Caco-2 (cell line): ENCODE measurements around the gene FIGNL1. TPM values are rescaled to one million over a fixed set of nuclear protein-coding genes. Genes with fewer than 3 reads are reported as not detected.
A peak's percentile ranks its signal among the peaks of the same experiment; 100 is the strongest.

ENCODE experiments used
- BruUV-seq: library from RNA; stranded (reverse); fragments of 400-500 nt; replicated peaks from 2 replicates; lab custom pipeline; 2021; lab: Mats Ljungman, UMichigan
- CTCF ChIA-PET: fragments of 300-600 bp; sonication (Branson Sonifier 250); formaldehyde crosslinking; loops from one replicate; lab custom pipeline; 2022; ENCODE audit warnings: antibody characterized with exemption; lab: Charles Lee
- POLR2A ChIA-PET: fragments of 300-600 bp; sonication (Branson Sonifier 250); formaldehyde crosslinking; loops from one replicate; lab custom pipeline; 2022; ENCODE audit warnings: antibody characterized with exemption; lab: Charles Lee
- DNase-seq, 2 experiments: peaks; one replicate each; pipeline versions ENCODE4 v3.0.0 to v3.0.0-alpha.2; 2020 to 2022
- H3K27me3 ChIP-seq: replicated peaks from 2 replicates; pipeline ENCODE4 v1.6.0; 2011; ENCODE audit warnings: low read length; ENCODE audit not compliant: control insufficient read depth, insufficient read depth
- H3K36me3 ChIP-seq: 2 replicates; pipeline ENCODE4 v1.5.1; 2011; ENCODE audit warnings: low read length; ENCODE audit not compliant: control insufficient read depth, insufficient read depth
- H3K4me1 ChIP-seq: fragments of 250-450 bp; sonication (Bioruptor Pico); 2 replicates; pipeline ENCODE4 v1.5.1; 2020; ENCODE audit warnings: mild to moderate bottlenecking
- H3K4me3 ChIP-seq: 2 replicates; pipeline ENCODE4 v1.5.1; 2011; ENCODE audit warnings: low read depth, mild to moderate bottlenecking, control low read depth, low read length
- H3K9me3 ChIP-seq: fragments of 250-450 bp; sonication (Bioruptor Pico); 2 replicates; pipeline ENCODE4 v1.5.1; 2020; ENCODE audit warnings: mild to moderate bottlenecking, moderate library complexity
- H3K27ac Mint-ChIP-seq: one replicate; pipeline ENCODE4 v1.8.0; 2022; ENCODE audit warnings: mixed read lengths; ENCODE audit not compliant: unreplicated experiment
- H3K27me3 Mint-ChIP-seq: one replicate; pipeline ENCODE4 v1.8.0; 2022; ENCODE audit warnings: mixed read lengths; ENCODE audit not compliant: insufficient read depth, unreplicated experiment
- H3K36me3 Mint-ChIP-seq: one replicate; pipeline ENCODE4 v1.8.0; 2022; ENCODE audit warnings: mild to moderate bottlenecking, mixed read lengths; ENCODE audit not compliant: insufficient read depth, unreplicated experiment
- H3K4me1 Mint-ChIP-seq: one replicate; pipeline ENCODE4 v1.8.0; 2022; ENCODE audit warnings: low read depth, mixed read lengths; ENCODE audit not compliant: unreplicated experiment
- H3K4me3 Mint-ChIP-seq: one replicate; pipeline ENCODE4 v1.8.0; 2022; ENCODE audit warnings: mild to moderate bottlenecking, moderate library complexity, mixed read lengths; ENCODE audit not compliant: unreplicated experiment
- H3K9me3 Mint-ChIP-seq: one replicate; pipeline ENCODE4 v1.8.0; 2022; ENCODE audit warnings: mixed read lengths; ENCODE audit not compliant: unreplicated experiment
- intact Hi-C: fragments of 100-400 bp; cut with micrococcal nuclease; formaldehyde crosslinking; loops from one replicate; pipeline ENCODE4 v1.10.0; 2022; ENCODE audit not compliant: unreplicated experiment
- total RNA-seq: library from RNA; stranded (reverse); gene quantifications from 2 replicates; pipeline ENCODE4 v1.2.3, GENCODE V29; 2022
- TF ChIP-seq, protein P1 (sequence below), 2 experiments: fragments of 200-600 bp in 1 of 2; IDR thresholded peaks; 1 replicate in 1 of 2; 2 replicates in 1 of 2; pipeline versions ENCODE4 v1.5.1 to v1.8.0; 2011 to 2022; ENCODE audit warnings: antibody characterized with exemption in 1 of 2, control low read depth in 1 of 2, inconsistent platforms in 1 of 2, low read depth in 1 of 2, low read length in 1 of 2, mild to moderate bottlenecking in 1 of 2, moderate library complexity in 1 of 2; ENCODE audit not compliant: insufficient read depth in 1 of 2, severe bottlenecking in 1 of 2, unreplicated experiment in 1 of 2

Gene FIGNL1
- total RNA-seq, 1 experiment from 2014 or later, result 47.2 TPM

DNA sequence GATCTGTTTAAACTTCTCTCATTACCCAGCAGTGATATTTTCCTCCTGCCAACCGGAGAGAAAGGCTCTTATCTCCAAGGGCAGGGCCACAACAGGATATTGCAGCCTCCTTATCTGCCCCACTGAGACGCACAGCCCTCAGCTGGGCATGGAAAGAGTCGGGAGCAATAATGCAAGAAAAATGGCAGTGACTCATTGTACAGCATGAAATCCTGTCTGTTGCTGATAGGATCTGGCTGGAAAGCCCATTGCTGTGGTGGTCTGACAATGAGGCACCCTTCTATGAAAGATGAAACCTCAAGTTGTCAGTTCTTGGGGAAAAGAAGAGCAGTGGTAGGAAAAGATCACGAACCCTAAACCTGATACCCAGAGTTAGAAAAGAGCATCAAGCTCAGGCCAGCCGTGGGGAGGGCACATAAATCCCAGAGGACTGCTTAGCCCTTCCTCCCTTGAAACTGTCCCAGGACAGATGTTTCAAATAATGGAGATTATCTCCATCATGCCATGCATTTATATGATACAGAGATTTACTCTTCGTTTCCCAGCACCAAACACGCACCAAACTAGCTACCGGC, 47.0 kb upstream of the FIGNL1 start:
- no TSS peak for BruUV-seq
- Histone ChIP-seq H3K4me3 (no peak overlapping the region), H3K9me3 (no peaks in the 10 kb centered on the region), H3K4me1 (peaks cover 16% of the 10 kb centered on the region), H3K27me3 (no peaks in the 10 kb centered on the region), H3K36me3 (no peaks in the 10 kb centered on the region; the same call in none of the 2 replicates)
- Mint-ChIP-seq H3K27ac (peak overlapping the region; percentile 60), H3K4me1 (peaks cover 24% of the 10 kb centered on the region), H3K27me3 (no peaks in the 10 kb centered on the region), H3K9me3 (peaks cover 10% of the 10 kb centered on the region), H3K4me3 (no peak overlapping the region), H3K36me3 (peaks cover 25% of the 10 kb centered on the region)
- CTCF ChIA-PET, result no interaction called here
- TF ChIP-seq, protein P1, sequence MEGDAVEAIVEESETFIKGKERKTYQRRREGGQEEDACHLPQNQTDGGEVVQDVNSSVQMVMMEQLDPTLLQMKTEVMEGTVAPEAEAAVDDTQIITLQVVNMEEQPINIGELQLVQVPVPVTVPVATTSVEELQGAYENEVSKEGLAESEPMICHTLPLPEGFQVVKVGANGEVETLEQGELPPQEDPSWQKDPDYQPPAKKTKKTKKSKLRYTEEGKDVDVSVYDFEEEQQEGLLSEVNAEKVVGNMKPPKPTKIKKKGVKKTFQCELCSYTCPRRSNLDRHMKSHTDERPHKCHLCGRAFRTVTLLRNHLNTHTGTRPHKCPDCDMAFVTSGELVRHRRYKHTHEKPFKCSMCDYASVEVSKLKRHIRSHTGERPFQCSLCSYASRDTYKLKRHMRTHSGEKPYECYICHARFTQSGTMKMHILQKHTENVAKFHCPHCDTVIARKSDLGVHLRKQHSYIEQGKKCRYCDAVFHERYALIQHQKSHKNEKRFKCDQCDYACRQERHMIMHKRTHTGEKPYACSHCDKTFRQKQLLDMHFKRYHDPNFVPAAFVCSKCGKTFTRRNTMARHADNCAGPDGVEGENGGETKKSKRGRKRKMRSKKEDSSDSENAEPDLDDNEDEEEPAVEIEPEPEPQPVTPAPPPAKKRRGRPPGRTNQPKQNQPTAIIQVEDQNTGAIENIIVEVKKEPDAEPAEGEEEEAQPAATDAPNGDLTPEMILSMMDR (IDR thresholded peaks at IDR 0.05; ENCODE audit: insufficient read depth in 1 of 2, low read depth in 1 of 2, low read length in 1 of 2, severe bottlenecking in 1 of 2, unreplicated experiment in 1 of 2), result no peak
- POLR2A ChIA-PET, result no interaction called here
- intact Hi-C loops, result no loop called here
- no peak for DNase-seq

DNA sequence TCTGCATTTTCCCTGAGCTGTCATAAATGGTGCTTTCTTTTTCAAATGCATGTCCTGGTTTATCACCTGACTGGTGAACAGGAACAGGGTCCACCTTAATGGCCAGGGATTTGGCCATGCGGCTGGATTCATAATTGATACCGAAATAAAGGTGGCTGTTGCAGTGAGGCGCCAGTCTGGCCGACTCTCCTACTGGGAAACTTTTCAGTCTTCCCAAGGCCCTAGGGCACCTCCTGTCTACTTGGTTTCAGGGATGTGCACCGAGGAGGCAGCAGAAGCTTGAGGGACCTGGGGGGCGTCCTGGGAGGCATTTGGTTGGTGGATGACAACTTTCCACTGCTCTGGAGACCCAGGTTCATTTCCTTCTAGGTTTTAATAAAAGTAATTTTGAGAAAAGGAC, 46.4 kb upstream of the FIGNL1 start:
- TF ChIP-seq, protein P1 (IDR thresholded peaks at IDR 0.05; ENCODE audit: insufficient read depth in 1 of 2, low read depth in 1 of 2, low read length in 1 of 2, severe bottlenecking in 1 of 2, unreplicated experiment in 1 of 2), result no peak
- no peak for DNase-seq
- Mint-ChIP-seq H3K27ac (peak overlapping the region; percentile 60), H3K36me3 (peaks cover 29% of the 10 kb centered on the region), H3K9me3 (peaks cover 10% of the 10 kb centered on the region), H3K27me3 (no peaks in the 10 kb centered on the region), H3K4me1 (peaks cover 24% of the 10 kb centered on the region), H3K4me3 (no peak overlapping the region)
- ChIA-PET POLR2A (no interaction called here), CTCF (no interaction called here)
- H3K27me3 ChIP-seq, result no peaks in the 10 kb centered on the region
- BruUV-seq, result no TSS peak
- intact Hi-C loops, result no loop called here
- no peaks in the 10 kb centered on the region; the same call in none of the 2 replicates for H3K36me3 ChIP-seq
- H3K4me1 ChIP-seq, result peaks cover 16% of the 10 kb centered on the region
- no peaks in the 10 kb centered on the region for H3K9me3 ChIP-seq
- H3K4me3 ChIP-seq, result no peak overlapping the region

DNA sequence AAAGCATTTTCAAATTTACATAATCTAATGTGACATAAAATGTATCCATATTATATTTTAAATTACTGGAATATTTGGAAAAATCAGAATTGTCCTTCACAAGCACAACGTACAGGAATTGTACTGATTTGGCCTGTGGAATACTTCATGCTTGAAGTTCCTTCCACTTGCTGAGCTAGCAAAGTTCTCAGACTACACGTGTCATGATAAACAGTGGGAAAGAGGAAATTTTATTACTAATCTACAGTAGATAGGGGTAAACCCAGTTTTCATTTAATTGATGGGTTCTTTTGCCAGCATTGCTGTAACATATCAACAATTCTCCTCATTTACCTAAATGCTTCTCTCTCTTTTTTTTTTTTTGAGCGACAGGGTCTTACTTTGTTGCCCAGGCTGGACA, 45.6 kb upstream of the FIGNL1 start:
- peaks cover 24% of the 10 kb centered on the region for H3K4me1 Mint-ChIP-seq
- H3K4me1 ChIP-seq, result peaks cover 16% of the 10 kb centered on the region
- H3K4me3 ChIP-seq, result no peak overlapping the region
- ChIA-PET POLR2A (no interaction called here), CTCF (no interaction called here)
- H3K9me3 ChIP-seq, result peaks cover 2% of the 10 kb centered on the region; the same call in 1 of the 2 replicates
- no peaks in the 10 kb centered on the region for H3K27me3 Mint-ChIP-seq
- BruUV-seq, result no TSS peak
- no peak overlapping the region for H3K4me3 Mint-ChIP-seq
- no peaks in the 10 kb centered on the region for H3K27me3 ChIP-seq
- H3K27ac Mint-ChIP-seq, result no peak overlapping the region
- peaks cover 10% of the 10 kb centered on the region for H3K9me3 Mint-ChIP-seq
- intact Hi-C loops, result no loop called here
- no peaks in the 10 kb centered on the region; the same call in none of the 2 replicates for H3K36me3 ChIP-seq
- no peak for DNase-seq
- TF ChIP-seq, protein P1 (IDR thresholded peaks at IDR 0.05; ENCODE audit: insufficient read depth in 1 of 2, low read depth in 1 of 2, low read length in 1 of 2, severe bottlenecking in 1 of 2, unreplicated experiment in 1 of 2), result no peak
- peaks cover 37% of the 10 kb centered on the region for H3K36me3 Mint-ChIP-seq
